NB4 (cell line): ENCODE data around the gene SLC35F1.

Source experiments
- MYC ChIP-seq: IDR thresholded peaks from 2 replicates; pipeline ENCODE4 v1.6.1; 2011; ENCODE audit warnings: low read depth, low read length
- POLR2A ChIP-seq: IDR thresholded peaks from 2 replicates; pipeline ENCODE4 v1.6.1; 2011; ENCODE audit warnings: mild to moderate bottlenecking; ENCODE audit not compliant: insufficient read length; ENCODE audit errors: extremely low read depth
- TF ChIP-seq, protein P1 (sequence below): IDR thresholded peaks from one replicate; pipeline ENCODE4 v1.5.1; 2012; ENCODE audit warnings: low read depth, low read length
- TF ChIP-seq, protein P2 (sequence below): IDR thresholded peaks from 2 replicates; pipeline ENCODE4 v1.6.1; 2011; ENCODE audit warnings: low read depth, low read length

DNA sequence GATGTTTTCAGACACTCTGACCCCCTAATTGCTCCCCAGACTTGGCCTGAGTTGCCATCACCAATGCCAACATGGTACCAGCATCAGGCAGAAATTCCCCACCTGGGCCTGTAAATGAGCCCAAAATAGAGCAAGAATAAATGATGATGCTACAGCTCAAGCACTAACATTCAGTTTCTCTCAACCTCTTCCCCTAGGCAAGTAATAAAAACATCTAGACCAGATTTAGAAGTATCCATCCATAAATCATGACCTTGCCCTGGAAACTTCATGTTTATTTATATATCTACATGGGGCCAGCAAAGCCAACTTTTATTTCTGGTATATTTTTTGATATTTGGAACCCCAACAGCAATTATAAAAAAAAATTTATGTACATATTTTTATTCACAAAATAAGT, 419.6 kb downstream of the SLC35F1 start:
- TF ChIP-seq, protein P1, sequence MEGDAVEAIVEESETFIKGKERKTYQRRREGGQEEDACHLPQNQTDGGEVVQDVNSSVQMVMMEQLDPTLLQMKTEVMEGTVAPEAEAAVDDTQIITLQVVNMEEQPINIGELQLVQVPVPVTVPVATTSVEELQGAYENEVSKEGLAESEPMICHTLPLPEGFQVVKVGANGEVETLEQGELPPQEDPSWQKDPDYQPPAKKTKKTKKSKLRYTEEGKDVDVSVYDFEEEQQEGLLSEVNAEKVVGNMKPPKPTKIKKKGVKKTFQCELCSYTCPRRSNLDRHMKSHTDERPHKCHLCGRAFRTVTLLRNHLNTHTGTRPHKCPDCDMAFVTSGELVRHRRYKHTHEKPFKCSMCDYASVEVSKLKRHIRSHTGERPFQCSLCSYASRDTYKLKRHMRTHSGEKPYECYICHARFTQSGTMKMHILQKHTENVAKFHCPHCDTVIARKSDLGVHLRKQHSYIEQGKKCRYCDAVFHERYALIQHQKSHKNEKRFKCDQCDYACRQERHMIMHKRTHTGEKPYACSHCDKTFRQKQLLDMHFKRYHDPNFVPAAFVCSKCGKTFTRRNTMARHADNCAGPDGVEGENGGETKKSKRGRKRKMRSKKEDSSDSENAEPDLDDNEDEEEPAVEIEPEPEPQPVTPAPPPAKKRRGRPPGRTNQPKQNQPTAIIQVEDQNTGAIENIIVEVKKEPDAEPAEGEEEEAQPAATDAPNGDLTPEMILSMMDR = no peak
- no peak for TF ChIP-seq POLR2A
- TF ChIP-seq, protein P2, sequence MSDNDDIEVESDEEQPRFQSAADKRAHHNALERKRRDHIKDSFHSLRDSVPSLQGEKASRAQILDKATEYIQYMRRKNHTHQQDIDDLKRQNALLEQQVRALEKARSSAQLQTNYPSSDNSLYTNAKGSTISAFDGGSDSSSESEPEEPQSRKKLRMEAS = no peak
- TF ChIP-seq MYC = no peak
